ENCODE results near the gene MPPED2.

The MPPED2 gene

GRCh38 chr11:30527566-30527965 lies 58.6 kb downstream of the MPPED2 start:
- DNase-seq (ENCODE audit: low read depth, low spot score): no peak

GRCh38 chr11:30526558-30526957 lies 59.6 kb downstream of the MPPED2 start:
- DNase-seq (ENCODE audit: low read depth, low spot score): no peak

GRCh38 chr11:30522536-30523243 lies 63.5 kb downstream of the MPPED2 start:
- no peak for DNase-seq (ENCODE audit: low read depth, low spot score)

- DNase-seq (ENCODE audit: low read depth, low spot score): no peak
Observed at GRCh38 chr11:30521297-30522071, 64.7 kb downstream of the MPPED2 start.

GRCh38 chr11:30513087-30513486 lies 73.1 kb downstream of the MPPED2 start:
- no peak for DNase-seq (ENCODE audit: low read depth, low spot score)

- DNase-seq (ENCODE audit: low read depth, low spot score): no peak
Observed at GRCh38 chr11:30511408-30511807, 74.7 kb downstream of the MPPED2 start.

GRCh38 chr11:30510750-30511149 lies 75.4 kb downstream of the MPPED2 start:
- no peak for DNase-seq (ENCODE audit: low read depth, low spot score)

GRCh38 chr11:30509364-30509763 lies 76.8 kb downstream of the MPPED2 start:
- DNase-seq (ENCODE audit: low read depth, low spot score): no peak

- no peak for DNase-seq (ENCODE audit: low read depth, low spot score)
Observed at GRCh38 chr11:30508594-30508993, 77.6 kb downstream of the MPPED2 start.

- DNase-seq (ENCODE audit: low read depth, low spot score): no peak
Observed at GRCh38 chr11:30505603-30506002, 80.5 kb downstream of the MPPED2 start.

- no peak for DNase-seq (ENCODE audit: low read depth, low spot score)
Observed at GRCh38 chr11:30504468-30504867, 81.7 kb downstream of the MPPED2 start.

- no peak for DNase-seq (ENCODE audit: low read depth, low spot score)
Observed at GRCh38 chr11:30503156-30503555, 83.0 kb downstream of the MPPED2 start.

- no peak for DNase-seq (ENCODE audit: low read depth, low spot score)
Observed at GRCh38 chr11:30502305-30502704, 83.8 kb downstream of the MPPED2 start.

GRCh38 chr11:30501744-30502143 lies 84.4 kb downstream of the MPPED2 start:
- no peak for DNase-seq (ENCODE audit: low read depth, low spot score)

GRCh38 chr11:30499940-30500339 lies 86.2 kb downstream of the MPPED2 start:
- no peak for DNase-seq (ENCODE audit: low read depth, low spot score)

- no peak for DNase-seq (ENCODE audit: low read depth, low spot score)
Observed at GRCh38 chr11:30497600-30497999, 88.6 kb downstream of the MPPED2 start.

- DNase-seq (ENCODE audit: low read depth, low spot score): no peak
Observed at GRCh38 chr11:30496935-30497334, 89.2 kb downstream of the MPPED2 start.

- DNase-seq (ENCODE audit: low read depth, low spot score): no peak
Observed at GRCh38 chr11:30495437-30495836, 90.7 kb downstream of the MPPED2 start.

- no peak for DNase-seq (ENCODE audit: low read depth, low spot score)
Observed at GRCh38 chr11:30489511-30489910, 96.6 kb downstream of the MPPED2 start.

GRCh38 chr11:30489076-30489475 lies 97.1 kb downstream of the MPPED2 start:
- DNase-seq (ENCODE audit: low read depth, low spot score): no peak

- DNase-seq (ENCODE audit: low read depth, low spot score): peak; percentile 64
Observed at GRCh38 chr11:30488304-30488998, 97.7 kb downstream of the MPPED2 start.

GRCh38 chr11:30487200-30487898 lies 98.8 kb downstream of the MPPED2 start:
- no peak for DNase-seq (ENCODE audit: low read depth, low spot score)
